ENCODE data around the gene IGBP1.

The IGBP1 gene

DNA sequence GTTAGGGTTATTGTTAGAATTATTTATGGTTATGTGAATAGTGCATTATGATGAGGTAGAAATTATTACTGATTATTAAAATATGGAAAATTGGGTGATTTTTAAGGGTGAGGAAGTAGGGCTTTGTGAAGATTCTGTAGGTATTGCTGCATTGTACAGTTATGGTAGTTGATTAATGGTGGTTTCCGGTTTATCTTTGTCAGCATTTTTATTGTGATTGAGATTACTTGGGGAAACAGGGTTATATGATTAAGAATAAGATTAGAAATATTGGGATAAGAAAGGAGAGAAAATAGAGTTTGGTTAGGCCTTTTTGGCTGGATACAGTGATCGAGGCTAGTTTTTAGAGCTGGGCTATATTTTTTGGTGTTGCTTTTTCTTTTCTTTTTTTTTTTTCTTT is 8.6 kb upstream of the IGBP1 start:
- H3K9me2 ChIP-seq (replicated peaks; ENCODE audit: insufficient read depth, low read length): no peaks in the 10 kb centered on the region

DNA sequence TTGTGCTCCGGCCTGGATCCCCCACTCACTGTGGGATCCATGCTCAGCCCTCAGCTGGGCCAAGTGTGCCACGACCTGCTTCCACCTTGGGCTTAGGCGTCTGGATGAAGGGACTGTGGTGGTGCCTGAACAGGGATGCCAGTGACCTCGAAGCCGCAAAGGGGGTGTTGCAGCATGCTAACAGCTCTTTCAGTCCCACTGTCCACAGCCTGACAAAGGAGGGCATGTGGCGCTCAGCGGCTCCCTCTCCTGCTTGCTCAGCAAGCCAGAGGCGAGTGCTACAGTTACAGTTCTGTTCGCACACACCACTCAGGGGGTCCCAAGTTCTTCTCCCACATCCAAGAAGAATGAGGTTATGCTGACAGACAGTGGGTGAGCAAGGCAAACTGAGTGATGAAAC is 5.2 kb upstream of the IGBP1 start:
- peaks cover 4% of the 10 kb centered on the region for H3F3A ChIP-seq (ENCODE audit: insufficient read depth, low read length)
- H3K9ac ChIP-seq (ENCODE audit: low read length): no peak overlapping the region
- no peak overlapping the region for H2AFZ ChIP-seq (ENCODE audit: low read length)

More for the DNA sequence above, 8.6 kb upstream of the IGBP1 start:
- Histone ChIP-seq H3K27ac (ENCODE audit: low read length) (no peak overlapping the region), H4K20me1 (ENCODE audit: insufficient read depth, low read length) (no peaks in the 10 kb centered on the region), H3K4me2 (ENCODE audit: low read depth, low read length) (no peak overlapping the region), H3K9ac (ENCODE audit: low read length) (no peak overlapping the region), H2AFZ (ENCODE audit: low read length) (no peak overlapping the region), H3K36me3 (replicated peaks; ENCODE audit: insufficient read depth, low read length) (no peaks in the 10 kb centered on the region), H3K4me3 (ENCODE audit: low read length) (no peak overlapping the region), H3F3A (ENCODE audit: insufficient read depth, low read length) (no peaks in the 10 kb centered on the region), H3K4me1 (ENCODE audit: low read length) (no peaks in the 10 kb centered on the region), H3K27me3 (replicated peaks; ENCODE audit: insufficient read depth, low read length) (no peaks in the 10 kb centered on the region), H3K79me2 (ENCODE audit: low read length) (no peaks in the 10 kb centered on the region), H3K9me3 (replicated peaks; ENCODE audit: insufficient read depth, low read length) (no peaks in the 10 kb centered on the region)
- no peak for DNase-seq
- TF ChIP-seq, protein P1, sequence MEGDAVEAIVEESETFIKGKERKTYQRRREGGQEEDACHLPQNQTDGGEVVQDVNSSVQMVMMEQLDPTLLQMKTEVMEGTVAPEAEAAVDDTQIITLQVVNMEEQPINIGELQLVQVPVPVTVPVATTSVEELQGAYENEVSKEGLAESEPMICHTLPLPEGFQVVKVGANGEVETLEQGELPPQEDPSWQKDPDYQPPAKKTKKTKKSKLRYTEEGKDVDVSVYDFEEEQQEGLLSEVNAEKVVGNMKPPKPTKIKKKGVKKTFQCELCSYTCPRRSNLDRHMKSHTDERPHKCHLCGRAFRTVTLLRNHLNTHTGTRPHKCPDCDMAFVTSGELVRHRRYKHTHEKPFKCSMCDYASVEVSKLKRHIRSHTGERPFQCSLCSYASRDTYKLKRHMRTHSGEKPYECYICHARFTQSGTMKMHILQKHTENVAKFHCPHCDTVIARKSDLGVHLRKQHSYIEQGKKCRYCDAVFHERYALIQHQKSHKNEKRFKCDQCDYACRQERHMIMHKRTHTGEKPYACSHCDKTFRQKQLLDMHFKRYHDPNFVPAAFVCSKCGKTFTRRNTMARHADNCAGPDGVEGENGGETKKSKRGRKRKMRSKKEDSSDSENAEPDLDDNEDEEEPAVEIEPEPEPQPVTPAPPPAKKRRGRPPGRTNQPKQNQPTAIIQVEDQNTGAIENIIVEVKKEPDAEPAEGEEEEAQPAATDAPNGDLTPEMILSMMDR (IDR thresholded peaks at IDR 0.05; ENCODE audit: low read length): no peak
- TF ChIP-seq EZH2 (optimal IDR thresholded peaks at IDR 0.05; ENCODE audit: low read depth, low read length) (no peak), EZH2phosphoT487 (IDR thresholded peaks at IDR 0.05; ENCODE audit: low read length) (no peak)

DNA sequence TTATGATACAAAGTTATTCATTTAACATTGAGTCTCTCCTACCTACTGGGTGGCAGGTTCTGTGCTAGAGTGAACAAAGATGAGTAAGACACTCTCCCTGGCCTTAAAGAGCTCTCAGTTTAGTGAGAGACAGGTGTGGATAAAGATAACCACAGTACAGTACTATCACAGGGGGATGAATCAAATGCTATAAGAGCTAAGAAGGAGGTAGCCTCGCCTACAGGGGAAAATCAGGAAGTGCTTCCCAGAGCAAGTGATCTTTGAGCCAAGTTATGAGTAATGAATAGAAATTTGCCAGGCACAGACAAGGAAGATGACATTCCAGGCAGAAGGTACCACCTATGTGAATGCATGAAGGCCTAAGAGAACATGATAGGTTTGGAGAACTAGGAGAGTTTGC is 3.4 kb upstream of the IGBP1 start:
- Histone ChIP-seq H4K20me1 (ENCODE audit: insufficient read depth, low read length) (no peaks in the 10 kb centered on the region), H3K36me3 (replicated peaks; ENCODE audit: insufficient read depth, low read length) (no peaks in the 10 kb centered on the region), H3K9ac (ENCODE audit: low read length) (no peak overlapping the region), H3K9me2 (replicated peaks; ENCODE audit: insufficient read depth, low read length) (no peaks in the 10 kb centered on the region), H3F3A (ENCODE audit: insufficient read depth, low read length) (peaks cover 10% of the 10 kb centered on the region), H2AFZ (ENCODE audit: low read length) (no peak overlapping the region), H3K27me3 (replicated peaks; ENCODE audit: insufficient read depth, low read length) (no peaks in the 10 kb centered on the region), H3K27ac (ENCODE audit: low read length) (no peak overlapping the region), H3K9me3 (replicated peaks; ENCODE audit: insufficient read depth, low read length) (no peaks in the 10 kb centered on the region), H3K4me3 (ENCODE audit: low read length) (no peak overlapping the region), H3K79me2 (ENCODE audit: low read length) (peaks cover 11% of the 10 kb centered on the region), H3K4me2 (ENCODE audit: low read depth, low read length) (no peak overlapping the region), H3K4me1 (ENCODE audit: low read length) (peaks cover 3% of the 10 kb centered on the region; the same call in 1 of the 2 replicates)
- TF ChIP-seq EZH2 (optimal IDR thresholded peaks at IDR 0.05; ENCODE audit: low read depth, low read length) (no peak), EZH2phosphoT487 (IDR thresholded peaks at IDR 0.05; ENCODE audit: low read length) (no peak)
- TF ChIP-seq, protein P1 (IDR thresholded peaks at IDR 0.05; ENCODE audit: low read length): no peak
- DNase-seq: no peak

More for the DNA sequence above, 5.2 kb upstream of the IGBP1 start:
- Histone ChIP-seq H3K36me3 (replicated peaks; ENCODE audit: insufficient read depth, low read length) (no peaks in the 10 kb centered on the region), H3K27me3 (replicated peaks; ENCODE audit: insufficient read depth, low read length) (no peaks in the 10 kb centered on the region), H3K4me1 (ENCODE audit: low read length) (no peaks in the 10 kb centered on the region; the same call in 1 of the 2 replicates), H3K4me3 (ENCODE audit: low read length) (no peak overlapping the region), H3K79me2 (ENCODE audit: low read length) (no peaks in the 10 kb centered on the region), H3K9me2 (replicated peaks; ENCODE audit: insufficient read depth, low read length) (no peaks in the 10 kb centered on the region), H3K4me2 (ENCODE audit: low read depth, low read length) (no peak overlapping the region), H3K9me3 (replicated peaks; ENCODE audit: insufficient read depth, low read length) (no peaks in the 10 kb centered on the region), H4K20me1 (ENCODE audit: insufficient read depth, low read length) (no peaks in the 10 kb centered on the region), H3K27ac (ENCODE audit: low read length) (no peak overlapping the region)
- no peak for DNase-seq
- TF ChIP-seq EZH2phosphoT487 (IDR thresholded peaks at IDR 0.05; ENCODE audit: low read length): no peak
- TF ChIP-seq, protein P1 (IDR thresholded peaks at IDR 0.05; ENCODE audit: low read length): no peak

Data from MM.1S (cell line).